Prostate gland (tissue), 2 donors: ENCODE measurements around the gene CEMIP.

Experiments used
- POLR2A ChIP-seq: fragments of 450-650 bp; IDR thresholded peaks from one replicate; pipeline ENCODE4 v1.6.1; 2016; ENCODE audit warnings: antibody characterized with exemption, mild to moderate bottlenecking
- TF ChIP-seq, protein P1 (sequence below), 4 experiments: fragments of 200-600 bp in 2 of 4; fragments of 450-650 bp in 2 of 4; sonication (generic) in 2 of 4; IDR thresholded peaks; 1 replicate in 3 of 4; 2 replicates in 1 of 4; pipeline ENCODE4 v1.5.1; 2016 to 2019; ENCODE audit warnings: antibody characterized with exemption in 4 of 4, mild to moderate bottlenecking in 2 of 4, moderate library complexity in 2 of 4

DNA sequence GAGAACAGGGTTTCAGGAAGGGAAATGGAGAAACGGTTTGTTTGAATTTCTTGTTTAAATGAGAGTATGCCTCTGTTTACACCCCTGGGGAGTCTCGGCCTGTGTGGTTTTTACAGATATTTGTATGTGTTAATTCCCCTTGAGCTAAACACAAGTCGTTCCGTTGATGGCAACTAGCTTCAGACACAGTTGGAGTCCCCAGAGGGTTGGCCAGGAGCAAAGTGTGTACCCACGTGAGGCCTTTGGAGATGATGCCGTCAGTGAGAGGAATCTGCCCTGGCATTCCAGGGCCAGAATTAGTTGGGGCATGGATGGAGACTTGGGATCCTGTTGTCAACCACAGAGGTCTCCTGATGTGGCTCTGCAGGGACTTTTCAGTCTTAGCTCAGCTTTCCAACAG, 44.0 kb downstream of the CEMIP start:
- TF ChIP-seq, protein P1, sequence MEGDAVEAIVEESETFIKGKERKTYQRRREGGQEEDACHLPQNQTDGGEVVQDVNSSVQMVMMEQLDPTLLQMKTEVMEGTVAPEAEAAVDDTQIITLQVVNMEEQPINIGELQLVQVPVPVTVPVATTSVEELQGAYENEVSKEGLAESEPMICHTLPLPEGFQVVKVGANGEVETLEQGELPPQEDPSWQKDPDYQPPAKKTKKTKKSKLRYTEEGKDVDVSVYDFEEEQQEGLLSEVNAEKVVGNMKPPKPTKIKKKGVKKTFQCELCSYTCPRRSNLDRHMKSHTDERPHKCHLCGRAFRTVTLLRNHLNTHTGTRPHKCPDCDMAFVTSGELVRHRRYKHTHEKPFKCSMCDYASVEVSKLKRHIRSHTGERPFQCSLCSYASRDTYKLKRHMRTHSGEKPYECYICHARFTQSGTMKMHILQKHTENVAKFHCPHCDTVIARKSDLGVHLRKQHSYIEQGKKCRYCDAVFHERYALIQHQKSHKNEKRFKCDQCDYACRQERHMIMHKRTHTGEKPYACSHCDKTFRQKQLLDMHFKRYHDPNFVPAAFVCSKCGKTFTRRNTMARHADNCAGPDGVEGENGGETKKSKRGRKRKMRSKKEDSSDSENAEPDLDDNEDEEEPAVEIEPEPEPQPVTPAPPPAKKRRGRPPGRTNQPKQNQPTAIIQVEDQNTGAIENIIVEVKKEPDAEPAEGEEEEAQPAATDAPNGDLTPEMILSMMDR (IDR thresholded peaks at IDR 0.05), result no peak
- no peak for TF ChIP-seq POLR2A
